Measurements from ENCODE around the gene CAPZA1.
A peak's percentile ranks its signal among the peaks of the same experiment; 100 is the strongest.

Gene CAPZA1

GRCh38 chr1:112714313-112715263 is 95.0 kb downstream of the CAPZA1 start:
- no peak for DNase-seq (ENCODE audit: low read depth in 2 of 2, low spot score in 1 of 2)

GRCh38 chr1:112715264-112716053 is 95.8 kb downstream of the CAPZA1 start, which contains the start of gene PPM1J:
Gene PPM1J, minus strand, starts transcription at chr1:112715332. Its CDS starts 31 bp downstream, at chr1:112715301.
- DNase-seq (ENCODE audit: low read depth in 2 of 2, low spot score in 1 of 2), result peak; percentile 91 to 93

GRCh38 chr1:112716133-112716720 is 96.6 kb downstream of the CAPZA1 start:
- peak; percentile 55 to 66 for DNase-seq (ENCODE audit: low read depth in 2 of 2, low spot score in 1 of 2)

- no peak for DNase-seq (ENCODE audit: low read depth in 2 of 2, low spot score in 1 of 2)
Measured at GRCh38 chr1:112717263-112717873, 97.7 kb downstream of the CAPZA1 start.

- DNase-seq (ENCODE audit: low read depth in 2 of 2, low spot score in 1 of 2), result peak; percentile 50 to 54
Measured at GRCh38 chr1:112718691-112719418, 99.2 kb downstream of the CAPZA1 start.

GRCh38 chr1:112719706-112720105 is 100.1 kb downstream of the CAPZA1 start:
- DNase-seq (ENCODE audit: low read depth in 2 of 2, low spot score in 1 of 2), result no peak

- DNase-seq (ENCODE audit: low read depth in 2 of 2, low spot score in 1 of 2), result no peak
Measured at GRCh38 chr1:112720800-112721199, 101.2 kb downstream of the CAPZA1 start.

Data from stimulated activated CD8-positive, alpha-beta memory T cell treated with anti-CD3 and anti-CD28 coated beads, Interleukin-4, amount 100 ng/mL, for 1 hour (primary cell).